Measurements from ENCODE around the gene QPCTL.
"Not testable (repeated sequence)": the region's sequence is repeated elsewhere in the genome, so short reads cannot be mapped to it uniquely, and the experiment has no call there.

The QPCTL gene

DNA sequence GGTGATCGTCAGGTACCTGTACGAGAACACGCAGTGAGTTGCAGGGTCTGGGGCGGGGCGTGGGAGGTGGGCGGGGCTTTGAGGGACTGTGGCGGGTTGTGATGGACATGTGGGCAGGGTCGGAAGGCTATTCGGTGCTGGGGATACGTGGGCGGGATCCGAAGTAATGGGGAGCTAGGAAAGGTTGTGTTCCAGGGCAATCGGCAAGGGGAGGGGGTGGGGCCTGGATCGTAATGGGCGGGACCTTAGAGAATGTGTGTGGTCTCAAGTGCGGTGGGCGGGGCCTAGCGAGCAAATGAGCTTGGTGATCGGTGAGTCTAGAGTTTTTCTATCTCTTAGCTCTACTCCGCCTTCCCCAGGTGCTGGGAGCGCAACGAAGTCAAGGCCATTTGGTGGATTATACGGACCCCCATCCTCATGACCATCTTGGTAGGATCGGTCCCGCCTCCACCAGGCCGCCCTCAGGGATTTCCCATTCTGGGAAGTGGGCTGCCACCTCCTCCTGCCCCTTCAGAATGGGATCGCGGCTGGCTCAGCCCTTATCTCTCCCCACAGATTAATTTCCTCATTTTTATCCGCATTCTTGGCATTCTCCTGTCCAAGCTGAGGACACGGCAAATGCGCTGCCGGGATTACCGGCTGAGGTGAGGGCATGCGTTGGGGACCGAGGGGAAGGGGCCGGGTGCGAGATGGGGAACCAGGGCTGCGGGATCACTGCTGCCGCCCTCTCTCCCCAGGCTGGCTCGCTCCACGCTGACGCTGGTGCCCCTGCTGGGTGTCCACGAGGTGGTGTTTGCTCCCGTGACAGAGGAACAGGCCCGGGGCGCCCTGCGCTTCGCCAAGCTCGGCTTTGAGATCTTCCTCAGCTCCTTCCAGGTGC is 14.9 kb upstream of the QPCTL start:
- peak; percentile 31 to 36 for DNase-seq

DNA sequence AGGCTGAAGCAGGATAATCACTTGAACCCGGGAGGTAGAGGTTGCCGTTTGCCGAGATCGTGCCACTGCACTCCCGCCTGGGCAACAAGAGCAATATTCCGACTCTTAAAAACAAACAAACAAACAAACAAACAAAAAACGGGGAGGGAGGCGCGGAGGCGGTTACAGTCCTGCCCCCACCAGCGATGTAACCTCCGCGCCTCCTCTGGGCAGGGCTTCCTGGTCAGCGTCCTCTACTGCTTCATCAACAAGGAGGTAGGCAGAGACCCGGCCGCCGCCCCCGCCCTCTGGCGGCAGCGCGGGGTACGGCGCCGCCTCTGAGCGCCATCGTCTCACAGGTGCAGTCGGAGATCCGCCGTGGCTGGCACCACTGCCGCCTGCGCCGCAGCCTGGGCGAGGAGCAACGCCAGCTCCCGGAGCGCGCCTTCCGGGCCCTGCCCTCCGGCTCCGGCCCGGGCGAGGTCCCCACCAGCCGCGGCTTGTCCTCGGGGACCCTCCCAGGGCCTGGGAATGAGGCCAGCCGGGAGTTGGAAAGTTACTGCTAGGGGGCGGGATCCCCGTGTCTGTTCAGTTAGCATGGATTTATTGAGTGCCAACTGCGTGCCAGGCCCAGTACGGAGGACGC is 11.0 kb upstream of the QPCTL start:
- DNase-seq: peak; percentile 56 to 85

DNA sequence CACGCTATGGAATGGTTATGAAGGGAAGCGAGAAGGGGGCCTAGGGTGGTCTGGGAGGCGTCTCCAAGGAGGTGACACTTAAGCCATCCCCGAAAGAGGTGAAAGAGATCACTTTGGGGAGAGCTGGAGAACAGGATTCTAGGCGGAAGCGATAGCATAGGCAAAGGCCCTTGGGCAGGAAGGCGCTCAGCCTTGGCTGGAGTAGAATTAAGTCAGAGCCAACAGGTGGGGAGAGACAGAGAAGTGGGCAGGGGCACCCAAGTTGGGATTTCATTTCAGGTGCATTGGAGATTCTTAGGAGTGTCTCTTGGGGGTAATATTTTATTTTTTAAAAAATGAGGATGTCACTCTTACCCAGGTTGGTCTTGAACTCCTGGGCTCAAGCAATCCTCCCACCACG is 10.3 kb upstream of the QPCTL start:
- no peak for DNase-seq

- no peak for DNase-seq
Observed at GRCh38 chr19:45682908-45683307, 9.6 kb upstream of the QPCTL start.

DNA sequence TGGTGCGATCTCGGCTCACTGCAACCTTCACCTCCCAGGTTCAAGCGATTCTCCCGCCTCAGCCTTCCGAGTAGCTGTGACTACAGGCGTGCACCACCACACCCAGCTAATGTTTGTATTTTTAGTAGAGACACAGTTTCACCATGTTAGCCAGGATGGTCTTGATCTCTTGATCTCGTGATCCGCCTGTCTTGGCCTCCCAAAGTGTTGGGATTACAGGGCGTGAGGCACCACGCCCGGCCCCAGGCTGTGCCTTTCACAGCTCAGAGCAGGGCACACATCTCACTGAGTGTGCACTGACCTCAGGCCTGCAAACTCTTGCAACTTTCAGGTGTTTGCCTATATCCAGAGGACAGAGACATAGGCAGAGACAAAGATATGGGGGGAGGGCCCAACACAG is 7.4 kb upstream of the QPCTL start:
- not testable (repeated sequence) for DNase-seq

GRCh38 chr19:45687599-45687998 is 4.9 kb upstream of the QPCTL start:
- no peak for DNase-seq

DNA sequence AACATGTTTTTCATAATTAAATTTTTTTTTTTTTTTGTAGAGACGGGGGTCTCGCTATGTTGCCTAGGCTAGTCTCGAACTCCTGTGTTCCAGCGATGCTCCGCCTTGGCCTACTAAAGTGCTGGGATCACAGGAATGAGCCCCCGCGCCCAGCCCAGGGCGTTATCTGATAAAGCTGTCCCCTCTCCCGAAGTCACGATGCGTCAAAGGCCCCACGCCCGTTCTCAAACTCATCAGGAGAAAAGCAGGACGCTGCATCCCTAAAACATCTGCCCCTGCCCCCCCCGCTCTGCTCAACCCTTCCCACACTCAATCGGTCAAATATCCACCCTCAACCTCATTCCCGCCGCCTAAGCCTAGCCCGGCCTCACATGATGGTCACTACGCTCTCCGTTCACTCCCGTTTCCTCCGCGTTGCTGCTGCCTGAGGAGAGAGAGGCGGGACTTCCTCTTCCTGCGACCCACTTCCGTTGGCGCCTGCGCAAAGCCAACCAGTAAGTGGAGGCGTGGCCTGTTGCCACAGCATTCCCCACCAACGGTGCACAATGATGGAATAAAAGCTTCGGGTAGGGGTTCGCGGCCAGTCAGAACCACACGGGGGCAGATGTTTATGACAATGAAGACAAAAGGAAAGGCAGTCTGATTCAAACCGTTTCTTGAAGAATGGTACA is 815 bp upstream of the QPCTL start, which contains the start of gene SNRPD2:
TSS of gene SNRPD2 (minus strand) at position 438 of the 671 bp plus-strand sequence. CDS start at position 373, 65 bp downstream.
- peak; percentile 96 for DNase-seq

GRCh38 chr19:45693106-45693788 is 781 bp downstream of the QPCTL start:
- peak; percentile 51 to 85 for DNase-seq

DNA sequence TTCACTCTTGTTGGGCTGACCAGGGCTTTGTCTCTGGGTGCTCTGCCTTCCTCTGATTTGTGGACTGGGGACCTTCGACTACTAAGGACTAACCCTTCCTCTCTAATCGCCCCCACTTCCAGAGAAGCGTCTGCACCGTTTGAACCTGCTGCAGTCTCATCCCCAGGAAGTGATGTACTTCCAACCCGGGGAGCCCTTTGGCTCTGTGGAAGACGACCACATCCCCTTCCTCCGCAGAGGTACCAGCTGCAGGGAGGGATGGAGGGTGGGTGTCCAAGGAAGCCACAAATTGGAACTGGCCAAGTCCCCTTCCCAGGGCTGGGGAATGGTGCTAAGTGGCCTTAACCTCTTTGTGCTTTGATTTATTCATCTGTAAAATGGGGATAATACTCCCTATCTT is 9.2 kb downstream of the QPCTL start:
- no peak for DNase-seq

GRCh38 chr19:45705115-45705514 is 12.6 kb downstream of the QPCTL start:
- DNase-seq: no peak

DNA sequence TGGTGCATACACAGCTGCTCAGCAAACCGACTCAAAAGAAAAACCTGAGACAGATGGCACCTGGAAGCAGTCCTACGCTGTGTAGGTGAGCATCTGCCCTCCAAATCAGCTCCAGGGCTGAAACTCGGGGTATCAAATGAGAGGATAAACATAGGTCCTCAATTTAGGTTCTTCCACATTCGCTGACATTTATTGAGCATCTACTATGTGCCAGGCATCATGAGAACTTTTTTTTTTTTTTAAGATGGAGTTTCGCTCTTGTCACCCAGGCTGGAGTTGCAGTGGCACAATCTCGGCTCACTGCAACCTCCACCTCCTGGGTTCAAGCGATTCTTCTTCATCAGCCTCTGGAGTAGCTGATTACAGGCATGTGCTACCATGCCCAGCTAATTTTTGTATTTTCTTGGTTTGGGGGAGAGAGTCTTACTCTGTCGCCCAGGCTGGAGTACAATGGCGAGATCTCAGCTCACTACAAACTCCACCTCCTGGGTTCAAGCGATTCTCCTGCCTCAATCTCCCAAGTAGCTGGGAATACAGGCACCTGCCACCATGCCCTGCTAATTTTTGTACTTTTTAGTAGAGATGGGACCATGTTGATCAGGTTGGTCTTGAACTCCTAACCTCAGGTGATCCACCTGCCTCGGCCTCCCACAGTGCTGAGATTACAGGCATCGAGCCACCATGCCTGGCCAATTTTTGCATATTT is 13.4 kb downstream of the QPCTL start:
- DNase-seq: no peak

- DNase-seq: no peak
Observed at GRCh38 chr19:45710356-45711130, 18.1 kb downstream of the QPCTL start.

DNA sequence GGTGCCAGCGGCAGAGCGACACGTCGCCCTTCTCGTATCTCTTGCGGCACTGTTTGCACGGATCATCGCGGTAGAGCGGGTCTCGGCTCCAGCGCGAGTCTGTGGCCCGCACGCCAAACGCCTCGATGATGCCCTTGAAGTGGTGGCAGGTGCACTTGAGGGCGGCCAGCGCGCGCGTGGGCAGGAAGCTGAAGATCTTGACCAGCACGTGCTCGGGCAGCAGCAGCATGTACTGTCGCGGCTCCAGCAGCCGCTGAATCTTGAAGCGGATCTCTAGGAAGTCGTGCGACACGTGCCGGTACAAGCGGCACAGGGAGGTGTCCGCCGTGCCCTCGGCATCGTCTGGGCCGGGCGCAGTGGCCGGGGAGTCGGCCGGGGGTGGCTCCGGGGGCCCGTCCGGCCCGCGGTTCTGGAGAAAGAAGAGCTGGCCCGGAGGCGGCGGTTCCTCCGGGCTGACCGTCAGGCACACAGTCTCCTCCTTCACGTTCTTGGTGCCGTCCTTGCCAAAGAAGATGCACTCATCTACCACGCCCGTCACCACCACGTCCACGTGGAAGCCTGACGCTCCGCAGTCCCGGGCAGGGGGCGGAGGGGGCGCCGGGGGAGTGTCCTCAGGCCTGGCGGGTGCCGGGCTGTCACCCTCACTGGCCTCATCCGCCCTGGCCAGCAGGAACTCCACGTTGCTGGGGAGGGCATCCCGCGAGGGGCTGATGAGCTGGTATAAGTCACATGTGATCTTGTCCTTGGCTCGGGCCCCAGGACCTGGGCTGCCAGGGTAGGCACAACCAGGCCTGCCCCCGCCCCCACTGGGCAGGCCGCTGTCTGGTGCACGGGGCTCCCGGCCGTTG is 19.6 kb downstream of the QPCTL start:
- DNase-seq: no peak

- no peak for DNase-seq
Observed at GRCh38 chr19:45712699-45713067, 20.2 kb downstream of the QPCTL start.

GRCh38 chr19:45713141-45713540 is 20.7 kb downstream of the QPCTL start:
- no peak for DNase-seq

DNA sequence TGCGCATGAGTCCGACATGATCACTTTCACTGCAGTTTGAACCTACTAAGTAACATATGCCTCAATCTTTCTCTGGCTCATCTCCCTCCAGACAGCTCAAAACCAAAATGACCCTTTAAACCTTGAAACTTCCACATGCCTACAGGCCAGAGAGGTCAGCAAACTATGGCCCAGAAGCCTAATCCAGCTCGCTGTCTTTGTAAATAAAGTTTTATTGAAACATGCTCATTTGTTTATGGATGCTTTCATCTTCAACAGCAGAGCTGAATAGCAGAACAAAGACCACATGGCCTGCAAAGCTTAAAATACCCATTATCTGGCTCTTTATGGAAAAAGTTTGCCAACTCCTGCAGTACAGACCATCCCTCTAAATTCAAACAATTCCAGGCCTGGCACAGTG is 22.7 kb downstream of the QPCTL start:
- DNase-seq: no peak

DNA sequence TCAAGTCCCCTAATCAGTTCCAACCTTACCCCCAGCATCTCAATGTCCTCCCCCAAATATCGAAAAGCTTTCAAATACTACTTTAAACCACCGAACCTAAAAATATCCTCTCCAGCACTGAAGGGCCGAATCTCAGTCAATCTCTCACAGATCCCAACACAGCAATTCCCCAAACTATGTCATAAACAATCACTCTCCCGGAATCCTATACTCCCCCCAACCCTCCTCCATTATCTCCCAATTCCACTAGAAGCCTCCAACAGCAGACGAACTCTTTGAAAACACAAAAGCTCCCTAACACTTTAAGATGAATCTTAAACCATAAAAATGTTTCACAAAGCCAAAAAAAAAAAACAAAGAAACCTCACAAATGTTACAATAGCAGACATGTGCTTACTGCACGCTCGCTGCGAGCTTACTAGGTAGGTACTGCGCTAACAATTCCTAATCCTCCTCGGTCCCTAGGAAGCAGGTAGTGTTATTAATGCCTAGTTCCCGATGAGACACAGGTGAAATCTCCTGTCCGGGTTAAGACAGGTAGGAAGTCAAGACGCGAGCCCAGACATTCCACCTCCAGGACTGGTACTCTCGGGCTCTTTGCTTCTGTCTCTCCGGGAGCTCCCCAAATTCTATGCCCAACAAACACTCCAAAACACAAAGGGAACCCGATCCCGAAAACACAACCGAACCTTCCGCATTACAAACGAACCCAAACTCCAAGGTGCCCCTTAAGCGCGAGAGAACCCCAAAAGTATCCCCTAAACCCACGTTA is 24.1 kb downstream of the QPCTL start:
- no peak for DNase-seq

DNA sequence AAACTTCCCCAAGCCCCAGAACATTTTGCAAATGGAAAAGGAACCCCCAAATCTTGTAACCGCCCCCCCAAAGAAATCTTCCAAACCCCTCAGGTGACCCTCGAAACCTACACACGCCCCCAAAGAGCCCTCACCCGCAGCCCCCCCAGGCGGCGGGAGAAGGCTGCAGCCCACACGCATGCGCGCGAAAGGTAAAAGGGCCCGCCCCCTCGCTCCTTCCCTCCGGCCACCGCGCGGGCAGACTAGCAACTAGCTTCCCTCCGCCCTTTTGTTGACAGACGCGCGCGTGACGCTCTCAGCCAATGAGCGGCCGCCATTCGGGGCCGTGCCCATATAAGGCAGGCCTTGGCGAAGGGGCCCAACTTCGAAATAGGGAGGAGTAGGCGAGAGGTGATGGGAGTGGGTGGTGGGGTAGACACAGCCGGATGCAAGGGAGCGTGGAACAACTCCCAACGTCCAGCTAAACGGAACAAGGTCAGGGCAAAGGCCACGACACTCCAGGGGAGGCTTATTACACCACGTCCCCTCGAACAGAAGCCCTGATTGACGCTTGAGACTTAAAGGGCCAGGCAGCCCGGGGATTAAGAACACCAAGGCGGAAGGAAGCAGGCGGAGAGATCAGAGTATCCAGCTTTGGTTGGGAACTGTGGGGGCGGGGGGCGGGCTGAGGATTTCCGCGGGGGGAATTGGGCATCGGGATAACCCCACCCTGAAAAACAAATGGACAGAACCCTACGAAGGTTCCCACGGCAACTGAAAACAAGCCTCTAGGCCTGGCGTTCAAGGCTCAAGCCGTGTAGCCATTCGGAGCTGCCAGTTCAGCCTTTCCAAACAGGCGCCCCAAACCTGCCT is 24.9 kb downstream of the QPCTL start:
- peak; percentile 99 to 100 for DNase-seq
